ENCODE results near the gene MIER2.

Gene MIER2

DNA sequence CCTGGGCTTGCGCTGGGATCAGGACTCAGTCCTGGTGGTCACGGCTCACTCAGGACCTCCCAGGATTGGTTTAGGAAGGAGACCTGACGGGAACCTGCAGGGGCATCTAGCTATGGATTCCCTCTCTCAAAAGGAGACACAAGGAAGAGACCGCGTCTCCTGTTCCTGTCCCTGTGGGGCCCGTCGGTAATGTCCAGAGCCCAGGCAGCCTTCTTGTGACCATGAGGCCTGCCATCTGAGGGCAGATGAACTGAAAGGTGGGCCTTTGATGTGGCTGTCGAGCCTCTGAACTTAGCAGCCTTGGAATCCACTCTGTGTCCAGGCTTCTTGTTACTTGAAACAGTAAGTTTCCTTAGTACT, 31.5 kb upstream of the MIER2 start:
- DNase-seq (ENCODE audit: low read depth): no peak
- H3K4me3 ChIP-seq (ENCODE audit: low read length): no peak overlapping the region
- TF ChIP-seq, protein P1, sequence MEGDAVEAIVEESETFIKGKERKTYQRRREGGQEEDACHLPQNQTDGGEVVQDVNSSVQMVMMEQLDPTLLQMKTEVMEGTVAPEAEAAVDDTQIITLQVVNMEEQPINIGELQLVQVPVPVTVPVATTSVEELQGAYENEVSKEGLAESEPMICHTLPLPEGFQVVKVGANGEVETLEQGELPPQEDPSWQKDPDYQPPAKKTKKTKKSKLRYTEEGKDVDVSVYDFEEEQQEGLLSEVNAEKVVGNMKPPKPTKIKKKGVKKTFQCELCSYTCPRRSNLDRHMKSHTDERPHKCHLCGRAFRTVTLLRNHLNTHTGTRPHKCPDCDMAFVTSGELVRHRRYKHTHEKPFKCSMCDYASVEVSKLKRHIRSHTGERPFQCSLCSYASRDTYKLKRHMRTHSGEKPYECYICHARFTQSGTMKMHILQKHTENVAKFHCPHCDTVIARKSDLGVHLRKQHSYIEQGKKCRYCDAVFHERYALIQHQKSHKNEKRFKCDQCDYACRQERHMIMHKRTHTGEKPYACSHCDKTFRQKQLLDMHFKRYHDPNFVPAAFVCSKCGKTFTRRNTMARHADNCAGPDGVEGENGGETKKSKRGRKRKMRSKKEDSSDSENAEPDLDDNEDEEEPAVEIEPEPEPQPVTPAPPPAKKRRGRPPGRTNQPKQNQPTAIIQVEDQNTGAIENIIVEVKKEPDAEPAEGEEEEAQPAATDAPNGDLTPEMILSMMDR (conservative IDR thresholded peaks at IDR 0.05; ENCODE audit: low read length): no peak

DNA sequence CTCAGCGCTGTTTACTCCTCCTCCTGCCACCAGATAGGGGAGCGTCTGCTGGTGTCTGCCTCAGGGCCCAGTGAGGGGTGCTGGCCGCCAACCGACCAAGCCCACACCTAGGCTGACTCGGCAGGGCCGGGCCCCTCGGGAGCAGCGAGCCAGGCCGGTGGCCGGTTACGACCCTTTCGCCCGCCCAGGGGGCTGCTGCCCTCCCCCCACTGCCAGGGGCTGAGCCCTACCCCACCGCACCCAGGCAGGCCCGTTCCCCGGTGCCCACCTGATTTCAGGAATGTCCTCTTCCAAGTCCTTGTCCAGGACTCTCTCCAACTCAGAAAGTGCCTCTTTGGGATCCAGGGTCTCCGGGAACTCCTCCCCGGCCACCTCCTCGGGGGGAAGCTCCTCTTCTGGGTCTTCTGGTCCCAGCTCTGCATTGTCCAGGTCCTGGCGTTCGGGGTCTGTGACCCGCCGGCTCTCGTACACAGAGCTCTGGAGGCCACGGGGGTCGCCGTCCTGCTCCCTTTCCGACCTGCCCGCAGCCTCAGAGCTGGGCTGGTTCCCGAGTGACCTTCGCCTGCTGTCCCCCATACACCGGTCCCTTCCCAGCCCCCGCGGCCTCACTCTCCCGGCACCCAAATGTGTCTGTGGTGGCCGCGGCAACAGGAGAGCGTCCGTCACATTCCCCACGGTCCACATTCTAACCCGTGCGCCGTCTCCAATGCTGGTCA, 31.0 kb upstream of the MIER2 start:
- TF ChIP-seq, protein P1 (conservative IDR thresholded peaks at IDR 0.05; ENCODE audit: low read length): no peak
- no peak for DNase-seq (ENCODE audit: low read depth)
- no peak overlapping the region for H3K4me3 ChIP-seq (ENCODE audit: low read length)

DNA sequence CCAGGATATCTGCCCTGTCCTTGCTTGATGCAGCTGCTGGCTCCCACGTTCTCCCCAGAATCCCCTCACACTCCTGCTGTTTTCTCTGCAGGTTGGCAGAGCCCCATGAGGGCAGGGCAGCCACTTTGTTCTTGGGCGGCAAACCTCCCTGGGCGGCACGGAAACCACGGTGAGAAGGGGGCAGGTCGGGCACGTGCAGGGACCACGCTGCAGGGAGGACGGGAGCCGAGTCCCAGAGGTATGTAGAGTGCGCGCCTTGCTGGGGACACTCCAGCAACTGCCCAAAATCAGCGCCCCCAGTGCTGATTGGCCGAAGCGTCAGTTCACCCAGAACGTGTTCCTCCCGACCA, 30.3 kb upstream of the MIER2 start:
- DNase-seq (ENCODE audit: low read depth): no peak
- no peak overlapping the region for H3K4me3 ChIP-seq (ENCODE audit: low read length)
- TF ChIP-seq, protein P1 (conservative IDR thresholded peaks at IDR 0.05; ENCODE audit: low read length): no peak

DNA sequence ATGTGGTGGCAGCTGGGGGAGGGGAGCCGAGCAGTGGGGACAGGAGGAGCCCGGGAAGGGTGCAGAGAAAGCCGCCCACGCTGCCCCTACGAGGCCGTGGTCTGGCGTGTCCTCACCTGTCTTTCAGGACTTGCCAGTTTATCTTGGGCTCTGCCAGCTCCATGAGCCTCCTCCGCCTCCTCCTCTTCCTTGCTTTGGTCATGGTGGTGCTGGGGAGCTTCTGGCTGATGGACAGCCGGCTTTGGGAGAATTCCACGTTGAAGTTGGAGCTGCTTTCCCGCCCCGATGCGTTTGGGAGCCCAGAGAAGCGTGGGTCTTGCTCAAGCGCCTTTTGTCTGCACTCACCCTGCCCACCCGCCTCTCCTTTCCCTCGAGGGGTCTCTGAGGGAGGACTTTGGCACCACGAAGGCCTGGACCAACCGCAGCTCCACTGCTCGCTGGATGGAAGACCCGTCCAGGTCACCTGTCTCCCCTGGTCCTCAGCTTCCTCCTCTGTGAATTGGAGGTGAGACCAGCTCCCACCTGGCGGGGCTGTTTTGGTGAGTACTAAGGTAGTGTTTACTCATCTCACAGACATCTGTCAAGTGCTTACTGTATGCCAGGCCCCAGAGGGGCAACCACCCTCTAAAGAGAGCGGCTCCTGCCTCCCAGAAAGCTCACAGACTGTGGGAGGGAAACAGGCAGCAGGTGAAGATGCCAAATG, 29.7 kb upstream of the MIER2 start:
- no peak overlapping the region for H3K4me3 ChIP-seq (ENCODE audit: low read length)
- no peak for DNase-seq (ENCODE audit: low read depth)
- TF ChIP-seq, protein P1 (conservative IDR thresholded peaks at IDR 0.05; ENCODE audit: low read length): no peak

DNA sequence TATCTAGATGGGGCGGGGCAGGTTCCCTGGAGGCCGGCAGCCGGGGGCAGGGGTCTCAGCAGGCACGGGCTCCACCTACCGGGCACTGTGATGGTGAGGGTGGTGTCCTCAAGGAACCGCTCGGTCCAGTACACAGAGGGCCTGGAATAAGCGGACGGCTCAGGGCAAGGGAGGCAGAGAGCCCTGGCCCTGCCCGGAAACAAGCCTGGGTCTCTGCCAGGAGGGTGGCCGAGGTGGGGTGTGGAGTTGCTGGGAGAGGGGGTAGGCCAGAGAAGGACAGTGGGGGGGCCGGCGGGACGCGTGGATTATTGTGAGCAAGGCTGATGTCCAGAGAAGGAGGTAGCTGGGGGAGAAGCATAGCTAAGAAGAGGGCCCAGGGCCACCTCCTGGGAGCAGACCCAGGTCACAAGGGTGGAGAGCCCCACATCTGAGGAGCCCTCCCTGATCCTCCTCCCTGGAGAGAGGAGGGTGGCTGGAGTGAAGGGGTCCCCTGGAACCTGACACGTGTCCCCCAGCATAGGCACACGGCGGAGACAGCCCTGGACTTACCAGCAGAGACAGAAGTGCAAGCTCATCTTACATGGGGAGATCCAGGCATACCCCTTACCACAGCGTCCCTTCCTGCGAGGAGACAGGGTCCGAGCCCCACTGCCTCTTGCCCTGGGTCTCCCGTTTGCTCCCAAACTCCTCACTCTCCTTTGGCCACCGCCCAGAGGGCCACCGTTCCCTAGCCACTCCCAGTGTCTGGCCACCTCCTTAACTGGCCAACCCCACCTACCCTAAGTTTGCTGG, 29.0 kb upstream of the MIER2 start:
- no peak overlapping the region for H3K4me3 ChIP-seq (ENCODE audit: low read length)
- no peak for DNase-seq (ENCODE audit: low read depth)
- TF ChIP-seq, protein P1 (conservative IDR thresholded peaks at IDR 0.05; ENCODE audit: low read length): no peak

DNA sequence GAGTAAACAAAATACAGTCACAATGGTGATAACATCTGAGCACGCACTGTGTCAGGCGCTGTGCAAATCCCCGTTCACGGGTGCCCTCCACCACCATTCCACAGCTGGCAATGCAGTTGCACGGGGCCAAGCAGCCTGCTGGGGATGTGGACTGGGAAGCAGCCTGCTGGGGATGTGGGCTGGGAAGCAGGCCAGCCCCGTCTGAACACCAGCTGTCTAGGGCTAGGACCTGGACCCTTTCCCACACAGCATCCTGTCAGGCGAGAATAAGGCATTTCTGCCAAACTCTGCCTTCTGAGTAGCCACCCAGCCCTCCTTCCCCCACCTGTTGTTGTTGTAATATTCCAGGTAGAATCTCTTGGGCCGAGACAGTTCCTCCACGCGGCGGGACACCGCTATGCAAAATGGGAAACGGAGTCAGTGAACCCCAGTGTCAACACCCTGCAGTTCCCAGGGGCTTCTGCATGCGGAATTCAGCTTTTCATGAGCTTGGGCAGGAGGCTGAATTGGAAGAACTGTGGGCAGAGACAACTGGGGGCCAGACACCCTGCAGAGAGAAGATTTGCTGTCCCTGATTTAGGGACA, 27.8 kb upstream of the MIER2 start:
- TF ChIP-seq, protein P1 (conservative IDR thresholded peaks at IDR 0.05; ENCODE audit: low read length): no peak
- peak; percentile 93 for DNase-seq (ENCODE audit: low read depth)
- no peak overlapping the region for H3K4me3 ChIP-seq (ENCODE audit: low read length)

Data from AG10803 (cell line).